Mesodermal cell (in vitro differentiated cells): ENCODE measurements around the gene FKBP7.
A peak's percentile ranks its signal among the peaks of the same experiment; 100 is the strongest.
"Not testable (repeated sequence)": the region's sequence is repeated elsewhere in the genome, so short reads cannot be mapped to it uniquely, and the experiment has no call there.

ENCODE experiments used
- H3K27ac ChIP-seq: 2 replicates; pipeline ENCODE4 v1.7.0; 2013; ENCODE audit warnings: mild to moderate bottlenecking, low read depth, low read length, moderate library complexity; ENCODE audit not compliant: severe bottlenecking
- H3K36me3 ChIP-seq: 2 replicates; pipeline ENCODE4 v1.7.1; 2013; ENCODE audit warnings: mild to moderate bottlenecking, low read length, moderate library complexity; ENCODE audit not compliant: control insufficient read depth, insufficient read depth
- H3K4me1 ChIP-seq: one replicate; pipeline ENCODE4 v1.7.1; 2013; ENCODE audit warnings: mild to moderate bottlenecking, low read length; ENCODE audit not compliant: insufficient read depth, control insufficient read depth, poor library complexity, severe bottlenecking
- H3K4me3 ChIP-seq: 2 replicates; pipeline ENCODE4 v1.7.0; 2013; ENCODE audit warnings: low read length, control low read depth, mild to moderate bottlenecking; ENCODE audit not compliant: insufficient read depth, poor library complexity, severe bottlenecking; ENCODE audit errors: extremely low read depth
- H3K9me3 ChIP-seq: 2 replicates; pipeline ENCODE4 v1.7.1; 2013; ENCODE audit warnings: mild to moderate bottlenecking, low read length, moderate library complexity; ENCODE audit not compliant: control insufficient read depth
- WGBS, 2 experiments: methylation state at CpG; one replicate each; pipeline ENCODE4 v1.1.5; 2013; ENCODE audit warnings: missing lambda C conversion rate in 2 of 2; ENCODE audit not compliant: insufficient coverage in 2 of 2; 5-methylcytosine and 5-hydroxymethylcytosine counted together

FKBP7 gene

GRCh38 chr2:178474560-178474959, 3.8 kb downstream of the FKBP7 start:
- Histone ChIP-seq H3K27ac (no peak overlapping the region), H3K4me1 (no peaks in the 10 kb centered on the region), H3K36me3 (no peaks in the 10 kb centered on the region), H3K9me3 (no peaks in the 10 kb centered on the region), H3K4me3 (no peak overlapping the region)
- 90% methylated on average over 2 of the region's 5 CpGs; no CpG with 5 or more reads in 1 of the 2 experiments for WGBS, 2 experiments

- Histone ChIP-seq H3K4me1 (no peaks in the 10 kb centered on the region), H3K9me3 (no peaks in the 10 kb centered on the region), H3K4me3 (no peak overlapping the region), H3K27ac (no peak overlapping the region), H3K36me3 (no peaks in the 10 kb centered on the region)
- WGBS, 2 experiments = 100% methylated on average over 2 to 3 of the region's 4 CpGs
These were observed 4.5 kb downstream of the FKBP7 start for GRCh38 chr2:178473931-178474330.

GRCh38 chr2:178473373-178473772, 5.0 kb downstream of the FKBP7 start:
- no peaks in the 10 kb centered on the region for H3K4me1 ChIP-seq
- peaks cover 4% of the 10 kb centered on the region for H3K36me3 ChIP-seq
- H3K4me3 ChIP-seq = no peak overlapping the region
- H3K27ac ChIP-seq = no peak overlapping the region
- 100% methylated on average over 2 of the region's 2 CpGs; no CpG with 5 or more reads in 1 of the 2 experiments for WGBS, 2 experiments
- H3K9me3 ChIP-seq = no peaks in the 10 kb centered on the region

GRCh38 chr2:178471313-178471712, 7.1 kb downstream of the FKBP7 start:
- 100% methylated on average over 1 of the region's 5 CpGs for WGBS, 2 experiments
- H3K4me3 ChIP-seq, H3K4me1 ChIP-seq, H3K27ac ChIP-seq, H3K9me3 ChIP-seq, H3K36me3 ChIP-seq: not testable (repeated sequence)

- no peak overlapping the region for H3K4me3 ChIP-seq
- WGBS, 2 experiments = 85 to 91% methylated on average over 4 of the region's 7 CpGs
- H3K36me3 ChIP-seq = peaks cover 18% of the 10 kb centered on the region
- no peak overlapping the region for H3K27ac ChIP-seq
- H3K9me3 ChIP-seq = no peaks in the 10 kb centered on the region
- H3K4me1 ChIP-seq = no peaks in the 10 kb centered on the region
These were observed 9.1 kb downstream of the FKBP7 start for GRCh38 chr2:178469219-178469849.

- WGBS, 2 experiments = 70 to 89% methylated on average over 4 to 8 of the region's 11 CpGs
- no peak overlapping the region for H3K4me3 ChIP-seq
- H3K36me3 ChIP-seq = no peaks in the 10 kb centered on the region
- no peaks in the 10 kb centered on the region for H3K9me3 ChIP-seq
- no peaks in the 10 kb centered on the region for H3K4me1 ChIP-seq
- no peak overlapping the region for H3K27ac ChIP-seq
These were observed 21.0 kb downstream of the FKBP7 start for GRCh38 chr2:178457390-178457886.

GRCh38 chr2:178455947-178456346, 22.5 kb downstream of the FKBP7 start:
- no peaks in the 10 kb centered on the region for H3K9me3 ChIP-seq
- H3K4me1 ChIP-seq = no peaks in the 10 kb centered on the region
- WGBS, 2 experiments = 88 to 90% methylated on average over 5 of the region's 5 CpGs
- H3K36me3 ChIP-seq = no peaks in the 10 kb centered on the region
- H3K27ac ChIP-seq = no peak overlapping the region
- H3K4me3 ChIP-seq = no peak overlapping the region

GRCh38 chr2:178452870-178453269, 25.5 kb downstream of the FKBP7 start:
- H3K4me3 ChIP-seq = no peak overlapping the region
- H3K9me3 ChIP-seq = no peaks in the 10 kb centered on the region
- WGBS, 2 experiments = 83 to 98% methylated on average over 3 of the region's 5 CpGs
- H3K36me3 ChIP-seq = peaks cover 14% of the 10 kb centered on the region
- no peaks in the 10 kb centered on the region for H3K4me1 ChIP-seq
- H3K27ac ChIP-seq = no peak overlapping the region

GRCh38 chr2:178452334-178452733, 26.1 kb downstream of the FKBP7 start:
- H3K27ac ChIP-seq = no peak overlapping the region
- no CpG with 5 or more reads among the region's 2 CpGs for WGBS, 2 experiments

GRCh38 chr2:178450774-178451525, 27.4 kb downstream of the FKBP7 start, which contains the start of the genes PJVK and PRKRA:
TSS of gene PJVK (plus strand) at chr2:178451378. CDS start at chr2:178453410, 2,032 bp downstream.
TSS of gene PRKRA (minus strand) at chr2:178451175. CDS start at chr2:178451030, 145 bp downstream.
- Histone ChIP-seq H3K9me3 (no peaks in the 10 kb centered on the region), H3K27ac (peak within 1 kb of the TSS; percentile 99), H3K36me3 (peaks cover 29% of the 10 kb centered on the region), H3K4me1 (no peaks in the 10 kb centered on the region), H3K4me3 (peak within 1 kb of the TSS; percentile 74)
- WGBS, 2 experiments = 9 to 12% methylated on average over 50 to 66 of the region's 76 CpGs

More at GRCh38 chr2:178452334-178452733, 26.1 kb downstream of the FKBP7 start:
- Histone ChIP-seq H3K36me3 (peaks cover 17% of the 10 kb centered on the region), H3K4me1 (no peaks in the 10 kb centered on the region), H3K9me3 (no peaks in the 10 kb centered on the region), H3K4me3 (no peak overlapping the region)

- Histone ChIP-seq H3K36me3 (peaks cover 33% of the 10 kb centered on the region), H3K9me3 (no peaks in the 10 kb centered on the region), H3K4me1 (no peaks in the 10 kb centered on the region), H3K4me3 (peak overlapping the region; percentile 74), H3K27ac (peak overlapping the region; percentile 99)
- 1 to 2% methylated on average over 5 to 25 of the region's 25 CpGs for WGBS, 2 experiments
These were observed 28.0 kb downstream of the FKBP7 start for GRCh38 chr2:178450524-178450773.
